AG04449 (cell line): ENCODE results near the gene STAM2.
"Not testable (repeated sequence)": the region's sequence is repeated elsewhere in the genome, so short reads cannot be mapped to it uniquely, and the experiment has no call there.

ENCODE experiments used
- CTCF ChIA-PET: fragments of 350-600 bp; formaldehyde crosslinking; extraction: SDS; loops from one replicate; lab custom pipeline; 2021; ENCODE audit warnings: antibody characterized with exemption; lab: Yijun Ruan, JAX
- POLR2A ChIA-PET: fragments of 400-600, 350-600 bp; formaldehyde crosslinking; extraction: SDS; loops from one replicate; lab custom pipeline; 2020; ENCODE audit warnings: antibody characterized with exemption, inconsistent platforms; lab: Yijun Ruan, JAX
- DNase-seq: peaks from one replicate; pipeline ENCODE4 v3.0.0-alpha.2; 2010; ENCODE audit warnings: low read depth, low spot score
- H3K4me3 ChIP-seq: 2 replicates; pipeline ENCODE4 v1.5.1; 2011; ENCODE audit warnings: low read depth, mild to moderate bottlenecking, control low read depth, low read length
- CTCF ChIP-seq: IDR thresholded peaks from one replicate; pipeline ENCODE4 v1.5.1; 2011; ENCODE audit warnings: mild to moderate bottlenecking, moderate library complexity, low read length, control low read depth, inconsistent platforms; ENCODE audit not compliant: insufficient read depth; ENCODE audit errors: missing control alignments

Gene STAM2

DNA sequence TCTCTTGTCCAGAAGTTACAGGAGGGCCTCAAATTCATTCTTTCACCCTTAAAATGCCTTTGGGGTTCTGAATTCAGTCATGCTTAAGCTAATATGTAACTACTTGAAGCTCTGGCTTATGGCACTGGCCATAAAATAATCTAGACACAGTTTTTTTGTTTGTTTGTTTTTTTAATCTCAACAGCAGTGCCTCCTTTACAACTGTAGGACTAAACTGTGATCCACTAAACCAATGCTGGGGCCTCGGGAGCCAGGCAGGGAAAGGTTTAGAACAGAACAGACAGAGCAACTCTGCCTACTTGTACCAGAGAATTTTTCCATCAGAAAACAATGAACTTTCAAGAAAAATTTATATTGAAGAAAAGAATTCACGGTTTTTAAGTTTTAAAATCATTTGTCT is 1.7 kb downstream of the STAM2 start:
- H3K4me3 ChIP-seq, result no peak overlapping the region
- no peak for DNase-seq
- no peak for TF ChIP-seq CTCF
- CTCF ChIA-PET, result interaction anchor here (0.9 to 12.1 kb wide), 4 partner anchors 15 to 457 kb away, joined by 3 to 169 read pairs (median 56); no protein-coding TSS in a partner anchor
- POLR2A ChIA-PET, result no interaction called here

- POLR2A ChIA-PET, H3K4me3 ChIP-seq, DNase-seq: not testable (repeated sequence)
- CTCF ChIA-PET, result interaction anchor here (1.2 to 12.1 kb wide), 2 partner anchors 133 to 464 kb away, joined by 5 to 99 read pairs; no protein-coding TSS in a partner anchor
These were observed 3.3 kb downstream of the STAM2 start for GRCh38 chr2:152172201-152172785.

DNA sequence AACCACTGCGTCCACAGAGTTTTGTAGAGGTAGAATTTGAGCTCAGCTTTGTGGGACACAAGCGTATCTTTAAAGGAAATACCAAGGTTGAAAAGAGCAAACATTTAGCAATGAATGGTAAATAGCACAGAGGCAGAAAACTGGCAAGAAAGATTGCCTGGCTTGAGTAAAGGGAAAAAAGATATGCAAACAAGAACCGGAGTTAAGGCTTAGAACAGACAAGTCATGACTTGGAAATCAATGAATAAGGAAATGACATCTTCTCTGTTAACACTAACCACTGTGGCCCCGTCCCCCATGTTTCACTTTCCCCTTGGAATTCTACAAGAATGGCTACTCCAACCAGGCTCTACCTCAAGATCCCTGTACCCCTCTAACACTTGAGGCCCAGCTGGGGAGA is 3.8 kb downstream of the STAM2 start:
- no peak for DNase-seq
- no peak overlapping the region for H3K4me3 ChIP-seq
- TF ChIP-seq CTCF, result no peak
- ChIA-PET POLR2A (no interaction called here), CTCF (interaction anchor here (1.5 to 12.1 kb wide), 3 partner anchors 133 to 464 kb away, joined by 4 to 99 read pairs (median 9); no protein-coding TSS in a partner anchor)

DNA sequence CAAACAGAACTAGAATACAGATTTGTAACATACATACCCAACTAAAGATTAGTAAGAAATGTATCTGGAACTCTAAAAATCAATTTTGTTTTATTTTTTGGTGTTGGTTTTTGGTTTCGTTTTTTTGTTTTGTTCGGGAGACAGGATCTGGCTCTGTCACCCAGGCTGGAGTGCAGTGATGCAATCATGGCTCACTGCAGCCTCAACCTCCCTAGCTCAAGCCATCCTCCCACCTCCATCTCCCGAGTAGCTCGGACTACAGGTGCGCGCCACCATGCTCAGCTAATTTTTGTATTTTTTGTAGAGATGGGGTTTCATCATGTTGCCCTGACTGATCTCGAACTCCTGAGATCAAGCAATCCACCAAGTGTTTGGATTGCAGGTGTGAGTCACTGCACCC is 6.4 kb downstream of the STAM2 start:
- DNase-seq, POLR2A ChIA-PET, H3K4me3 ChIP-seq: not testable (repeated sequence)
- CTCF ChIA-PET, result interaction anchor here (12.1 kb wide), 1 partner anchor 130 kb away, joined by 99 read pairs; no protein-coding TSS in a partner anchor

- POLR2A ChIA-PET, result interaction anchor here (1.2 kb wide), 1 partner anchor 9 kb away, joined by 3 read pairs; no protein-coding TSS in a partner anchor
- not testable (repeated sequence) for H3K4me3 ChIP-seq, DNase-seq
- CTCF ChIA-PET, result interaction anchor here (1.1 to 12.1 kb wide), 4 partner anchors 9 to 479 kb away, joined by 3 to 99 read pairs (median 8); partner anchors contain the start of gene STAM2
These were observed 8.1 kb downstream of the STAM2 start for GRCh38 chr2:152167470-152167869.

- no peak for TF ChIP-seq CTCF
- POLR2A ChIA-PET, result interaction anchor here (1.2 kb wide), 1 partner anchor 9 kb away, joined by 3 read pairs; no protein-coding TSS in a partner anchor
- CTCF ChIA-PET, result interaction anchor here (1.1 to 12.1 kb wide), 4 partner anchors 9 to 480 kb away, joined by 3 to 99 read pairs (median 8); partner anchors contain the start of gene STAM2
- no peak for DNase-seq
- no peak overlapping the region for H3K4me3 ChIP-seq
These were observed 8.5 kb downstream of the STAM2 start for GRCh38 chr2:152167065-152167464.

DNA sequence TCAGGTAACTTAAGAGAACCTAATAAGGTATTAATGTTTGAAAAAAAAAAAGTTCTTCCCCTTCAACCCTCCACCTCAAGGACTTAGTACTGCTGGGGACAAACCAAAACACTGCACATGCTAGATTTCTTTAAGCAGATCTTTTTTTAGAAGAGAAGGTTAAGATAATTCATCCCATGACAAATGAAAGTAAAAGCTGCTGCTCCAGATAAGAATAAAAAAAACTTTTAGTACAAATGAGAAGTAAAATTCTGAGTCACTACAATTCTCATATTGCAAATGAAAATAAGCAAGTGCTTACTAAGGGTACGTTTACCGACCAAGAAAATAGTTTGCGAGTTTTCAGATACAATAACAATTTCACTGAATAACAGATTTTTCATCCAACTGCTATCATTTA is 8.9 kb downstream of the STAM2 start:
- POLR2A ChIA-PET, result interaction anchor here (1.2 kb wide), 1 partner anchor 9 kb away, joined by 3 read pairs; no protein-coding TSS in a partner anchor
- no peak for DNase-seq
- CTCF ChIA-PET, result interaction anchor here (1.1 to 12.1 kb wide), 4 partner anchors 9 to 480 kb away, joined by 3 to 99 read pairs (median 8); partner anchors contain the start of gene STAM2
- H3K4me3 ChIP-seq, result no peak overlapping the region
- no peak for TF ChIP-seq CTCF
